Loucy (cell line): ENCODE results near the gene C16orf82.

Source experiments
- H2AFZ ChIP-seq: fragments of 200-600 bp; sonication (generic); 2 replicates; pipeline ENCODE4 v1.6.0; 2016; ENCODE audit warnings: antibody characterized with exemption, mild to moderate bottlenecking, low read length, moderate library complexity
- H3F3A ChIP-seq: fragments of 200-600 bp; 2 replicates; pipeline ENCODE4 v1.6.0; 2016; ENCODE audit warnings: antibody characterized with exemption, low read depth, mild to moderate bottlenecking
- H3K27me3 ChIP-seq: fragments of 200-600 bp; sonication (generic); 2 replicates; pipeline ENCODE4 v1.6.1; 2014; ENCODE audit warnings: low read length, mild to moderate bottlenecking; ENCODE audit not compliant: insufficient read depth, poor library complexity, severe bottlenecking
- H3K36me3 ChIP-seq: fragments of 200-600 bp; sonication (generic); 2 replicates; pipeline ENCODE4 v1.6.1; 2016; ENCODE audit warnings: low read length; ENCODE audit not compliant: insufficient read depth
- H3K4me1 ChIP-seq: fragments of 200-600 bp; sonication (generic); 2 replicates; pipeline ENCODE4 v1.5.1; 2014; ENCODE audit warnings: low read length, mild to moderate bottlenecking; ENCODE audit not compliant: insufficient read depth, poor library complexity, severe bottlenecking
- H3K4me2 ChIP-seq: fragments of 200-600 bp; sonication (generic); 2 replicates; pipeline ENCODE4 v1.6.0; 2014; ENCODE audit warnings: antibody characterized with exemption, low read length, low read depth, mild to moderate bottlenecking; ENCODE audit not compliant: poor library complexity, severe bottlenecking
- H3K4me3 ChIP-seq: fragments of 200-600 bp; sonication (generic); 2 replicates; pipeline ENCODE4 v1.5.1; 2014; ENCODE audit warnings: low read length, mild to moderate bottlenecking, mixed read lengths; ENCODE audit not compliant: poor library complexity, severe bottlenecking
- H3K79me2 ChIP-seq: fragments of 200-600 bp; sonication (generic); 2 replicates; pipeline ENCODE4 v1.6.1; 2014; ENCODE audit warnings: low read length; ENCODE audit not compliant: insufficient read depth
- H3K9ac ChIP-seq: fragments of 200-600 bp; sonication (generic); 2 replicates; pipeline ENCODE4 v1.6.0; 2014; ENCODE audit warnings: mild to moderate bottlenecking, low read depth, low read length, moderate library complexity; ENCODE audit not compliant: poor library complexity, severe bottlenecking
- H3K9me2 ChIP-seq: fragments of 200-600 bp; sonication (generic); replicated peaks from 2 replicates; pipeline ENCODE4 v1.6.1; 2016; ENCODE audit warnings: low read depth, low read length, mixed read lengths
- H3K9me3 ChIP-seq: fragments of 200-600 bp; sonication (generic); 2 replicates; pipeline ENCODE4 v1.6.1; 2014; ENCODE audit warnings: mild to moderate bottlenecking, antibody characterized with exemption, low read length, low read depth; ENCODE audit not compliant: insufficient read depth
- H4K20me1 ChIP-seq: fragments of 200-600 bp; sonication (generic); 2 replicates; pipeline ENCODE4 v1.6.0; 2014; ENCODE audit warnings: antibody characterized with exemption, low read length, mild to moderate bottlenecking; ENCODE audit not compliant: insufficient read depth, poor library complexity, severe bottlenecking
- EZH2phosphoT487 ChIP-seq: fragments of 200-600 bp; IDR thresholded peaks from 2 replicates; pipeline ENCODE4 v1.6.1; 2018; ENCODE audit warnings: antibody characterized with exemption, mild to moderate bottlenecking, moderate library complexity, borderline replicate concordance
- TF ChIP-seq, protein P1 (sequence below): fragments of 200-600 bp; sonication (generic); conservative IDR thresholded peaks from 2 replicates; pipeline ENCODE4 v1.5.1; 2014; ENCODE audit warnings: mild to moderate bottlenecking, antibody characterized with exemption, low read length

Gene C16orf82

DNA sequence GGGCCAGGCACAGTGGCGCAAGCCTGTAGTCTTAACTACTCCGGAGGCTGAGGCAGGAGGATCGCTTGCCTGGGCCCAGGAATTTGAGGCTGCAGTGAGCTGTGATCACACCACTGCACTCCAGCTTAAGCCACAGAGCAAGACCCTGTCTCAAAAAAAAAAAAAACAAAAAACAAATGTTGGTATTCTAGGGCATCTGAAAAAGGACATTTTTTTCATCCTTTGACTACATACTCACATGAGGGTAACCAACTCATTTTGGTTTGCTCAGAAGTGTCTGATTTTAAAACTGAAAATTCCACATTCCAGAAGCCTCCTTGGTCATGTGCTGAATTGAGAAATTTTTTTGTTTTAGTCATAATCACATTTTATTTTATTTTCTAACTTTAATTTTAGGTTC, 12.7 kb upstream of the C16orf82 start:
- TF ChIP-seq EZH2phosphoT487: no peak
- TF ChIP-seq, protein P1, sequence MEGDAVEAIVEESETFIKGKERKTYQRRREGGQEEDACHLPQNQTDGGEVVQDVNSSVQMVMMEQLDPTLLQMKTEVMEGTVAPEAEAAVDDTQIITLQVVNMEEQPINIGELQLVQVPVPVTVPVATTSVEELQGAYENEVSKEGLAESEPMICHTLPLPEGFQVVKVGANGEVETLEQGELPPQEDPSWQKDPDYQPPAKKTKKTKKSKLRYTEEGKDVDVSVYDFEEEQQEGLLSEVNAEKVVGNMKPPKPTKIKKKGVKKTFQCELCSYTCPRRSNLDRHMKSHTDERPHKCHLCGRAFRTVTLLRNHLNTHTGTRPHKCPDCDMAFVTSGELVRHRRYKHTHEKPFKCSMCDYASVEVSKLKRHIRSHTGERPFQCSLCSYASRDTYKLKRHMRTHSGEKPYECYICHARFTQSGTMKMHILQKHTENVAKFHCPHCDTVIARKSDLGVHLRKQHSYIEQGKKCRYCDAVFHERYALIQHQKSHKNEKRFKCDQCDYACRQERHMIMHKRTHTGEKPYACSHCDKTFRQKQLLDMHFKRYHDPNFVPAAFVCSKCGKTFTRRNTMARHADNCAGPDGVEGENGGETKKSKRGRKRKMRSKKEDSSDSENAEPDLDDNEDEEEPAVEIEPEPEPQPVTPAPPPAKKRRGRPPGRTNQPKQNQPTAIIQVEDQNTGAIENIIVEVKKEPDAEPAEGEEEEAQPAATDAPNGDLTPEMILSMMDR: no peak

DNA sequence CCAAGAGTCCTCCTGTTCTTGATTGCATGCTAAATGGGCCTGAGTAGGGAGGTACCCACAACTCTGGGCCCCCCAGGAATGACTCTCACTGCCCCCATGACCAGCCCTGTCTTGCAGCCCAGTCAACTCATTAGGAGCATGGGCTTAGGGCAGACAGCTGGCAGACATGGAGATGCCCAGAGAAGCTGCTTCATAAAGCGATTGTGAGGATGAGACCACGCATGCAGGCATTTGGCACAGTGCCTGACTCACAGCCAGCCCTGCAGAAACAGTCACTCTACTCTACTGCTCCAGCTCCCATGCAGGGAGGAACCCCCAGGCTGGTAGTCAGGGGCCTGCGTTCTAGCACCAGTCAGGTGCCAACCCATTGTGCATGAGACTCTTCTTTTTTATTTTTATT, 8.4 kb upstream of the C16orf82 start:
- Histone ChIP-seq H3K79me2 (no peaks in the 10 kb centered on the region), H4K20me1 (no peaks in the 10 kb centered on the region), H3K36me3 (no peaks in the 10 kb centered on the region), H3K4me1 (no peaks in the 10 kb centered on the region), H3K9me3 (peaks cover 3% of the 10 kb centered on the region; the same call in 1 of the 2 replicates), H3K4me3 (no peak overlapping the region), H3K27me3 (no peaks in the 10 kb centered on the region), H2AFZ (no peak overlapping the region), H3K9ac (no peak overlapping the region), H3K9me2 (no peaks in the 10 kb centered on the region), H3K4me2 (no peak overlapping the region), H3F3A (no peaks in the 10 kb centered on the region)
- TF ChIP-seq, protein P1: no peak
- TF ChIP-seq EZH2phosphoT487: no peak

More for the DNA sequence above, 12.7 kb upstream of the C16orf82 start:
- Histone ChIP-seq H2AFZ (no peak overlapping the region), H3K79me2 (no peaks in the 10 kb centered on the region), H3K9me2 (no peaks in the 10 kb centered on the region), H3K4me2 (no peak overlapping the region), H3K4me1 (no peaks in the 10 kb centered on the region), H3K27me3 (no peaks in the 10 kb centered on the region), H4K20me1 (no peaks in the 10 kb centered on the region), H3K9ac (no peak overlapping the region), H3K36me3 (no peaks in the 10 kb centered on the region), H3K9me3 (0 out of 2 replicates have a peak, but pooled peaks cover 3% of the 10 kb centered on the region), H3K4me3 (no peak overlapping the region), H3F3A (no peaks in the 10 kb centered on the region)

DNA sequence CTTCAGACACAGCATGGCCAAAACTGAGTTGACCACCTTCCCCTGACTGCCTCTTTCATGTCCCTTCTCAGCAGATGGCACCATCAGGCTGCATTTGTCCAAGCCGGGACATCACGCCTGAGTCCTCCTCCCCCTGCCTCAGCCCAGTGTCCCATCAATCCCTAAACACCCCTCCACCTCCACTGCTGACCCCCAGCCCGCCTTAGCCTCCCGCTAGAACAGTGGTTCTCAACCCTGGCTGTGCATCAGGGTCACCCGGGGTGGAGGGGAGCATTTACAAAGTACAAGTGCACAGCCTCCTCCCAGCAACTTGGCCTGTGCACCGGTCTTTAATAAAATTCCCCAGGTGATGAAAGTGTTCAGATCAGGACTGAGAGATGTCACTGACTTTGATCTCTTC, 4.0 kb downstream of the C16orf82 start:
- TF ChIP-seq, protein P1: no peak
- Histone ChIP-seq H3K9me3 (no peaks in the 10 kb centered on the region), H3K36me3 (no peaks in the 10 kb centered on the region), H3K27me3 (no peaks in the 10 kb centered on the region), H3F3A (no peaks in the 10 kb centered on the region), H4K20me1 (no peaks in the 10 kb centered on the region), H3K79me2 (no peaks in the 10 kb centered on the region), H3K9ac (no peak overlapping the region), H3K9me2 (no peaks in the 10 kb centered on the region), H3K4me2 (no peak overlapping the region), H3K4me1 (no peaks in the 10 kb centered on the region), H2AFZ (no peak overlapping the region), H3K4me3 (no peak overlapping the region)
